ENCODE measurements around the gene ZMYND15.
"Not testable (repeated sequence)": the region's sequence is repeated elsewhere in the genome, so short reads cannot be mapped to it uniquely, and the experiment has no call there.

The ZMYND15 gene, protein sequence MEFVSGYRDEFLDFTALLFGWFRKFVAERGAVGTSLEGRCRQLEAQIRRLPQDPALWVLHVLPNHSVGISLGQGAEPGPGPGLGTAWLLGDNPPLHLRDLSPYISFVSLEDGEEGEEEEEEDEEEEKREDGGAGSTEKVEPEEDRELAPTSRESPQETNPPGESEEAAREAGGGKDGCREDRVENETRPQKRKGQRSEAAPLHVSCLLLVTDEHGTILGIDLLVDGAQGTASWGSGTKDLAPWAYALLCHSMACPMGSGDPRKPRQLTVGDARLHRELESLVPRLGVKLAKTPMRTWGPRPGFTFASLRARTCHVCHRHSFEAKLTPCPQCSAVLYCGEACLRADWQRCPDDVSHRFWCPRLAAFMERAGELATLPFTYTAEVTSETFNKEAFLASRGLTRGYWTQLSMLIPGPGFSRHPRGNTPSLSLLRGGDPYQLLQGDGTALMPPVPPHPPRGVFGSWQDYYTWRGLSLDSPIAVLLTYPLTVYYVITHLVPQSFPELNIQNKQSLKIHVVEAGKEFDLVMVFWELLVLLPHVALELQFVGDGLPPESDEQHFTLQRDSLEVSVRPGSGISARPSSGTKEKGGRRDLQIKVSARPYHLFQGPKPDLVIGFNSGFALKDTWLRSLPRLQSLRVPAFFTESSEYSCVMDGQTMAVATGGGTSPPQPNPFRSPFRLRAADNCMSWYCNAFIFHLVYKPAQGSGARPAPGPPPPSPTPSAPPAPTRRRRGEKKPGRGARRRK

DNA sequence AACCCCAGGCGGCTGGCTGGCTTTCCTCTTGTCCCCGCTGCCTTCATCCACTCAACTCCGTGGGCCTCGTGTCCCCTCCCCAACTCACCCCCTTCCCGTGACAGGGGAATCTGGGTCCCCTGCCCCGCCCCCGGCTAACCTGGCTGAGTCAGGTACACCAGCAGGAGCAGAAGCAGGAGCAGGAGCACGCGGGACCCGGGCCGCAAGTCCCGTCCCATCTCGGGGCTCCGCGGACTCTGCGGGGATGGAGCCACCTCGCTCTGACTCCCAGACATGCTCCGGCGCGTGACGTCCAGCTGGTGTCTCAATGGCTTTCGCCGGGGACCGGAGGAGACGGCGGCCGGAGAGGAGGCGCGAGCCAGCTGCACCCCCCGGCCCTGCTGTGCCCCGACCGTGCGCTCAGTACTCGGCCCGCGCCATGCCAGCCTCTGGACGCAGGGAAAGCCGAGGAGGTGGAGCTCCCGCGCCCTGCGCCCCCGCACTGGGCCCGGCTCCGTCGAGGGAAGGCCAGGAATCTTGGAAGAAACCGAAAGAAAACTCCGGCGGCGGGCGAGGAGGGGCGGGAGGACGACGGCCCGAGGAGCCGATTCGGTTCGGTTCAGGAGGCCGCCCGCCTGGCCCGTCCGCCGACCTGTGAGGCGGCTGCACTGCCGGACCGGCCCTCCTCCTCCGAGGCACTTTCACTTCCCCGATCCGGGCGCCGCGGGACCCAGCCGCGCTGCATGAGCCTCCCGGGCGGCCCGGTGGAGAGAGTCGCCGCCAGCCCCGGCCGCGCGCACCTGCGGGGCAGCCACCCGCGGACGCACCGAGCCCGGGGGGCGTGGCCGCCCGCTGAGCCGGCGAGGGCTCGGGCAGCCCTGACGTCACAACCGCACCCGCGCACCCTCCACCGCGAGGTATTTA lies at the start of gene ZMYND15, which contains the start of gene CXCL16:
TSS of gene ZMYND15 (plus strand) at position 712 of the 903 bp plus-strand sequence. CDS start 716 bp downstream, outside the sequence.
TSS of gene CXCL16 (minus strand) at position 807 of the 903 bp plus-strand sequence. CDS start at position 218, 589 bp downstream.
- peak; percentile 31 for DNase-seq

DNA sequence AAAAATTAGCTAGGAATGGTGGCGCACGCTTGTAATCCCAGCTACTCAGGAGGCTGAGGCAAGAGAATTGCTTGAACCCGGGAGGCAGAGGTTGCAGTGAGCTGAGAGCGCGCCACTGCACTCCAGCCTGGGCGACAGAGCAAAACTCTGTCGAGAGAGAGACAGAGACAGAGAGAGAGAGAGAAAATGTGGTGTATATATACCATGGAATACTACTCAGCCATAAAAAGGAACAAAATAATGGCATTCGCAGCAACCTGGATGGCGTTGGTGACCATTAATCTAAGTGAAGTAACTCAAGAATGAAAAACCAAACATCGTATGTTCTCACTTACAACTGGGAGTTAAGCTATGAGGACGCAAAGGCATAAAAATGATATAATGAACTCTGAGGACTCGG lies 49.8 kb upstream of the ZMYND15 start:
- not testable (repeated sequence) for DNase-seq

DNA sequence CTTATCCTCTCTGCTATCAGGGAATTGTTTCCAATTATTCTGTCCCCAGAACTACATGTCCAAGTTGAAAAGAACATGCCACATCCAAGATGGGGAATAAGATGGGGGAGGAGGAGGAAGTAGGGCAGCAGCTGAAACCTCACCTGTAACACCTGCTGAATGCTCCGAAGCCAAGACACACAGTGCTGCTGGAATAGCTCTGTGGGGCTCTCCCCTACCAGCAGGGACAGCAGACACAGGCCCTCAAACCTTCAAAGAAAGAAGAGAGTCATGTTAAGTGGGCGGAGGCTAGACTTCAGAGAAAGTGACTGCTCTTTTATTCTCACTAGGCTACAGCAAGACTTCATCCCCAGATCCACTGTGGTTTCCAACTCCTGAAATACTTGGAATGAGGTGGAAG lies 48.9 kb upstream of the ZMYND15 start:
- DNase-seq, result no peak

DNA sequence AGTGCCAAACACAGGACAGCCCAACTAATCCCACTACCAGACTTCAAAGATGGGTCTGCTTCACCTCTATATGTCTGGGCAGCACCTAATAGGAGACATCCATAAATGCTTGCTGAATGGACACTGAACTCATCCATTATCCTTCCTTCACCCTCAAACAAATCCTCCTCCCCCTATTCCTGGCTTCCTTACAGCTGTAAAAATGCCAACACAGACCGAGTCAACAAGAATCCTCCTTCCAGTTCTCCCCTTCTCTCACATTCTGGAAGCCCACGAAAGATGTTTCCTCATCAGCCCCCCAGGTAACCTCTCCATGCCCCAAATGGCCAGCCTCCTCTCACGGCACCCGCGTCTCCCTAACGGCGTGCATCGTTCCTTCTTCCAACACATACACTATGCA lies 47.9 kb upstream of the ZMYND15 start:
- no peak for DNase-seq

DNA sequence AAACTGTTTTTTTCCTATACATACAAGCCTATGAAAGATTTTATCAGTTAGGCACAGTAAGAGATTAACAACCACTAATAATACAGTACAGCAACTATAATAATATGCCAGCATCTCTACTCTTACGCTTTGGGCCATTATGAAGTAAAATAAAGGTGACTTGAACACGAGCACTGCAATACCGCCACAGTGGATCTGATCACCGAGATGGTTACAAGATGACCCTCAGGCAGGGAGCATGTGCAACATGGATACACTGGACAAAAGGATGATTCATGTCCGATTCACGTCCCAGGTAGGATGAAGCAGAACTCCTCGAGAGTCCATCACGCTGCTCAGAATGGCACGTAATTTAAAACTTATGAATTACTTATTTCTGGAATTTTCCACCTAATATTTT lies 46.2 kb upstream of the ZMYND15 start:
- DNase-seq, result no peak

DNA sequence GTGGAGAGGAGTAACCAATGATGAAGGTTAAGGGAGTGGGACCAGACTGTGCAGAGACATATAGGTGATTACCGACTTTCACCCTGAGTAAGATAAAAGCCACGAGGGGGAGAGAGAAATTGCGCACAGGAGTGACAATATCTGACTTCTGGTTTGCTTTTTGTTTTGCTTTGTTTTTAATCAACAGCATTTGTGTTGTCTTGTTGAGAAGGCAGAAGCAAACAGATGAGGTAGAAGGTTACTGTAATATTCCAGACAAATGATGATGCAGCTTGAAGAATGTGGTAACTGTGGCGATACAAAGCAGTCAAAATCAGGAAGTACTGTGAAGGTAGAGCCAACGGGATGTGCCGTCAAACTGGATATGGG lies 43.2 kb upstream of the ZMYND15 start:
- DNase-seq, result no peak

DNA sequence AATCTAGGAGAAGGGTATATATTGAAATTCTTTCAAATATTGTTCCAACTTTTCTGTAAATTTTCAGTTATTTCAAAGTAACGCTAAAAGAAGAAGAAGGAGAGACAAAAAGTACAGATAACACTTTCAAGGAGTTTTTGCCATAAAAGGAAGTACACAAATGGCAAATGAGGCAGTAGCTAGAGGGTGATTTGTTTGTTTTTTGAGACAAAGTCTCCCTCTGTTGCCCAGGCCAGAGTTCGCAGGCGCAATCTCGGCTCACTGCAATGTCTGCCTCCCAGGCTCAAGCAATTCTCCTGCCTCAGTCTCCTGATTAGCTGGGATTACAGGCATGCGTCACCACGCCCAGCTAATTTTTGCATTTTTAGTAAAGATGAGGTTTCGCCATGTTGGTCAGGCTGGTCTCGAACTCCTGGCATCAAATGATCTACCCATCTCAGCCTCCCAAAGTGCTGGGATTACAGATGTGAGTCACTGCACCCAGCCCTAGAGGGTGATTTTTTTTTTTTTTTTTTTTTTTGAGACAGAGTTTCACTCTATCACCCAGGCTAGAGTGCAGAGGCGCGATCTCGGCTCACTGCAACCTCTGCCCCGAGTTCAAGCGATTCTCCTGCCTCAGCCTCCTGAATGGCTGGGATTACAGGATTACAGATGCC lies 40.1 kb upstream of the ZMYND15 start:
- DNase-seq, result not testable (repeated sequence)

DNA sequence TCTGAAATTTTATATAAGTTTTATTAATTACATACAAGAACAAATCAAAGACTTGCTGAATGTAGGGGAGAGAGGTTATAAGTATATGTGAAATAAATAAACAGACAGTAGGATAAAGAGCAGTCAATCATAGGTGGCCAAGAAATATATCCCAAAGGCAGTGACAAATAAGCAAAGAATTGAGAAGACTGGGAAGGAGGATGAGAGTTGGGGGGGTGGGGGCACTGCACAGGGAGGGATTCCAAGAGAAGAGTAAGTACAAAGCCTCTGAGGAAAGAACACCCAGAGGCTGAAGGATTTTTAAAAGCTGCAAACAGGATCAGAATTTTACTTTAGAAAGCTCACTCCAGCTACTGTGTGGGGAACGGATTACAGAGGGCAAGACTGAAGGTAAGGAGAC lies 38.5 kb upstream of the ZMYND15 start:
- DNase-seq, result no peak

DNA sequence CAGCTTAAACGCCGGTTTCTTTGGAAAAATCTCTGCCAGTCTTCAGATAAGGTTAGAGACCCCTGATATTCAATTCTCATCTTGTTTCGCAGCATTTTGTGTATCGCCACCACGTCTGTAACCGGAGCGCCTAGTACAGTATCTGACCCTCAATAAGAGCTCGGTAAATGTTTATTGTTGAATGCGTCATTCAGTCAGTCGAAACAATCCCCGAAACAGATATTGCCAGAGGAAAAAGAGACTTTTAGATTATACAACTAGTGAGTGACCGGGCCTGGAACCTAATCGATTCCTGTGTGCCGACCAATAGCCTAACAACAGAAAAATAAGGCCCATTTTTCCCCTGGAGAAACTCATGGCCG lies 36.3 kb upstream of the ZMYND15 start:
- DNase-seq, result no peak

DNA sequence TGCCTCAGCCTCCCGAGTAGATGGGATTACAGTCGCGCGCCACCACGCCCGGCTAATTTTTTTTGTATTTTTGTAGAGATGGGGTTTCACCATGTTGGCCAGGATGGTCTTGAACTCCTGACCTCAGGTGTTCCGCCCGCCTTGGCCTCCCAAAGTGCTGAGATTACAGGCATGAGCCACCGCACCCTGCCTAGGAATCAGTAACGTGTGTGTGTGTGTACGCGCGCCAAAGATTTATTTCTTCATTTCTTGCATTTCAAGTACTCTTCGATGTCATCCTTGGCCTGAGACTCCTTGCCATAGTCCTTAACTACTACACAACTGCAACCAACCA lies 35.1 kb upstream of the ZMYND15 start:
- DNase-seq, result not testable (repeated sequence)

DNA sequence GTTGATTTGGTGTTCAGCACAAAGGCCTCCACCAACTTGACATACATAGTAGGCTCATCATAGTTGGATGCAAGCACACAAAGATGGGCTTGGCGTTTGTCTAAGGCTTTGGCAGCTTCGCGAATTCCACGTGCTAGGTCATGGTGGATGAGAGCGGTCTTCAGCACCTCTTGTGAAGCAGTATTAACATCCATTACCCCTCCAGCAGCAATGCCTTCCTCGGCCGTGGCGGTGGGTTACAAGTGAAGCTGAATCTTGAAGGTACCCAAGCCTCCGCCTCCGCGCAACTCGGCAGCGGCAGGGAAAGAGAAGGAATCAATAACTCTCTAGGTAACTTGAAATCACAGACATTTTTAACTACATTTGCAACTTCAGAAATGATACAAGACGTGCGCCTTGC lies 34.6 kb upstream of the ZMYND15 start:
- no peak for DNase-seq

DNA sequence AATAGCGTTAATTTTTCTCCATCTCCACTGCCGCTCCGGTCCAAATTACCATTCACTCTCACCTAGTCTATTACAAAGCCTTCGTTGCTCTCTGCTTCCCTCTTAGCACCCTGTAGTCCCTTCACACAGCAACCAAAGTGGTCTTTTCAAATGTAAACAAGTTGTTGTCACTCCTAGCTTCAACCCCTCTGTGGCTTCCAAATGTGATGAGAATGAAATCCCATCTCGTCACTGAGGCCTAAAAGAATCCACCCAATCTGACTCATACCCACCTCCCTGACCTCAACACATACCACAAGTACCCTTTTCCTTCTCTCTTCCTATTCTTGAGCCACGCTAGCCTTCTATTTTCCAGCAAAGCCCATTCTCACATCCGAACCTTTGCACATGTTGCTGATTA lies 33.5 kb upstream of the ZMYND15 start:
- no peak for DNase-seq

DNA sequence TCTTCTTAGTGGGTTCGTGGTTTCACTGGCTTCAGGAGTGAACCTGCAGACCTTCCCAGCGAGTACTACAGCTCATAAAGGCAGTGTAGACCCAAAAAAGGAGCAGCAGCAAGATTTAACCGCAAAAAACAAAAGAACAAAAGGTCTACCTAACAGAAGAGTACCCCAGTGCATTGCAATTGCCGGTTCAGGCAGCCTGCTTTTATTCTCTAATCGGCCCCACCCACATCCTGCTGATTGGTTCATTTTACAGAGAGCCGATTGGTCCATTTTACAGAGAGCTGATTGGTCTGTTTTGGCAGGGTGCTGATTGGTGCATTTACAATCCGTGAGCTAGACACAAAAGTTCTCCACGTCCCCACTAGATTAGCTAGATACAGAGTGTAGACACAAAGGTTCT lies 31.2 kb upstream of the ZMYND15 start:
- peak; percentile 42 for DNase-seq

DNA sequence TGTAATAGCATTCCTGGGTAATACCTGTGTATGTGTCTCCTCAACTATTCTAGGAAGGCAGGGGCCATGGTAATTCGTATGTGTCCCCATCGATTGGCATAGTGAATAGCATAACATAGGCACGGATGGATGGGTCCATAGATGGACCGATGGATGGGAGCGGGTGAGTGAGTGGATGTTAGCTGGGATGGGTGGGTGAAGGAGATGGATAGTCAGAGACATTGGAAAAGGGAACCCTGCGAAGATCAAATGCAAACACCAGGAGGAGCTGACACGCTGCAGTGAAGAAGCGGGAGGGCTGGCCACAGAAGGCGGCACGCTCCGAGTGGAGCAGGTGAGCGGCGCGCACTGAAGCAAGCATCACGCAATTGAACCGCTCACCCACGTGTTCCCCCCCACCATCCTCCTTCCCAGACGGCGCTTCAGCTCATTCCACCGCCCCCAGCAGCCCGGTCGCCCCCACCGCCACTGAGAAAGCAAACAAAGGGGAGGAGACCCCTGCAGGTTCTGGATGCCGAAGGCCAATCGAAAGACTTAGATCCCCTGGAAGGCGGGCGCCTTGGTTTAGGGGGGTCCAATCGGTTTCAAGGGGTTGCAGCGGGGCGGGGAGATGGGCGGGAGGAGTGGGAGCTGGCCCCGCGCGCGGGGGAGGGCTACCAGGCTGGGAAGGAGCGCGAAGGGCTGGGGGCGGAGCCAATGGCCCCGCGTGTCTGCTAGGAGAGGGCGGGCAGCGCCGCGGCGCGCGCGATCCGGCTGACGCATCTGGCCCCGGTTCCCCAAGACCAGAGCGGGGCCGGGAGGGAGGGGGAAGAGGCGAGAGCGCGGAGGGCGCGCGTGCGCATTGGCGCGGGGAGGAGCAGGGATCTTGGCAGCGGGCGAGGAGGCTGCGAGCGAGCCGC lies 29.6 kb upstream of the ZMYND15 start, which contains the start of gene ARRB2:
TSS of gene ARRB2 (plus strand) at position 839 of the 899 bp plus-strand sequence. CDS start 90 bp downstream, outside the sequence.
- peak; percentile 99 for DNase-seq

DNA sequence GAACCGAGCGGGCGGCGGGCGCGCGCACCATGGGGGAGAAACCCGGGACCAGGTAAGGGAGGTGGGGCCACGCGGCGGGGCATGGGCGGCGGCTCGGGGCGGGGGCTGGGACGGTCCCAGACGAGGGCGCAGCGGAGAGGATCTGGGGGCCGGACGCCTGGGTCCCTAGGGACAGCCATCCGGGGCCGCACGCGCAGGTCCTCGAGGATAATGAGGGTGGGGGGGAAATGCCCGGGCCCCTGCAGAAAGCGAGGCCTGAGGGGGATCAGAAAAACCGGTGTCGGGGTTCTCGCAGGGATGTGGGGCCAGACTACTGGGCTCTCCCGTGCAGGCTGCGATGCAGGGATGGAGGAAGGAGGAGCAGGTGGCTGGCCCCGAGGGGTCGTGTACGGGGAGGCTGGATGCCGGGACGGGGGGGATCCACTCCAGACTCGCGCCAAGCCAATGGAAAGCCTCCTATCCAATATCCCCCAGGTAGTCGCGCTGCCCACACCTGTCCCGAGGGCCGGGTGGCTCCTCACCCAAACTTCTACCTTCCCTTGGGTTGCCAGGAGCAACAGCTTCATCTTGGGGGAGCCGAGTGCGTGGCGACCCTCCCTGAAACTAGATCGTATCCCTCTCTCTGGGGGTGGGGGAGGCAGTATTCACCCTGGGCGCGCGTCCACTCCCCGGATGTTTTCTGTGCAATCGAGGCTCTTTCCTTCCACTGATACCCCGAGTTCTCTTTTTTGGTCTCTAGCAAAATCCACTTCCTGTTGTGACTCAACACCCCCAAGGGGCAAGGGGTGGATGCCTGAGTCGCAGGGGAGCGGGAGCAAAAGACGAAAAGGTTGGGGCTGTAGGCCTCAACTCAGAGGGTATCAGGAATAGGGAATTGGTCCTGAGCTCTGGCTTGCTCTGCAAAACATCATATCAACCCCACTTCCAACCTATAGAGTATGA lies 28.7 kb upstream of the ZMYND15 start:
- DNase-seq, result no peak

DNA sequence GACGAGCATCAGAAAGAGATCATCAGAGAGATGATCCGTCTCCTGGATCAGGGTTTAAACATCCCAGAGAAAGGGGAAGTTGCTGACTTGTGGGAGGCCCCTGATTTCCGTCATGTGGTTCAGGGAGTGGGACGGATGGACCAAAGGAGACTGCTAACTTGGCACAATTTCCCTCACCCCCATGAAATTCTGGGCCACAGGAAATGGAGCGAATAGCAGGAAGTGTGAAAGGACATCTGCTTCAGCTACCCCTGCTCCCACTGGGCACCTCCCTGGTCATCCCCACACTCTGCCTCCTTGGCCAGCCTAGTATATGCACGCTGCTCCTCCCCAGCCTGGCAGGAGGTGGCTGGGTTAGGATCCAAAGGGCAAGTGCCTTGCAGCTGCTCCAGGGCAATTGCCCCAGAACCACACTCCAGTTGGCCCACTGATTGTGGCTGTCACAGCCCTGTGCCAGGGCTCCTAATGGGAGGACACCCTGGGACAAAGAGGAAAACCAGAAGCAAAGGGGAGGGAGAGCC lies 27.9 kb upstream of the ZMYND15 start:
- no peak for DNase-seq

DNA sequence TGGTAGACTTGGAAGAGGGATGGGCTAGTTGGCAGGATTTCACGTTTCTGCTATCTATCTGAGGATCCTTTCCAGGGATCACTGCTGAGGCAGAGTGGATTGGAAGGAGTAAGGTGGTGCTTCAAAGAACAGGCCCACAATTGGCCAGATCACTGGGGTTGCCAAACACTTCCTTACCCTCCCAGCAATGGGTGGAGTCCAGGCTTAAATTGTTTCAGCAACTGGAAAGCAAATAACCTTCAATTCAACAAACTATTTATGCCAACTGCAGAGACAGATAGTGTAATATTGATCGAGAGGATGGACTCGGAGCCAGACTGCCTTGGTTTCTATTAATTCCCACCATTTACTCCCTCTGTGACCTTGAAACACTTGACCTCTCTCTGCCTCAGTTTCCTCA lies 27.1 kb upstream of the ZMYND15 start:
- DNase-seq, result no peak

DNA sequence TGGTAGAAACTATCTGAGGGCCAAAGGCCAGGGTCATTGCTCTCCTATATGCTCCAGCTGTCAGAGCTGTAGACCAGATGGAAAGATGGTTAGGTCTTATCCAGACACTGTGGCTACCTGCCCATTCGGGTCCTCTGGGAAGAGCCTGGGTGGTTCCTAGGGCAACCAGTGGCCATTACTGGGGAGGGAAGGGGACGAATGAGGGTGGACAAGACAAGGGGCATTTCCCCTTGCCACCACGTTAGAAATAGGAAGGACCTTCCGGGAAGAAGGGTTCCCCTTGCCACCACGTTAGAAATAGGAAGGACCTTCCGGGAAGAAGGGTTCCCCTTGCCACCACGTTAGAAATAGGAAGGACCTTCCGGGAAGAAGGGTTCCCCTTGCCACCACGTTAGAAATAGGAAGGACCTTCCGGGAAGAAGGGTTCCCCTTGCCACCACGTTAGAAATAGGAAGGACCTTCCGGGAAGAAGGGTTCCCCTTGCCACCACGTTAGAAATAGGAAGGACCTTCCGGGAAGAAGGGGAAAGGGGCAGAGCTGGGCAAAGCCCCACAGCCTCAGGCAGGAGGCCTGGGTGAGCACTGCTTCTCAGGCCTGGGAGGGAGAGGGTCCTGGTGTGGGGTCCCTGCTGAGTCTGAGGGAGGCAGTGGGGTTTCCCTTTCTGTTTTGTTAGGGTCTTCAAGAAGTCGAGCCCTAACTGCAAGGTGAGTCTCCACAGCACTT lies 25.1 kb upstream of the ZMYND15 start:
- not testable (repeated sequence) for DNase-seq

DNA sequence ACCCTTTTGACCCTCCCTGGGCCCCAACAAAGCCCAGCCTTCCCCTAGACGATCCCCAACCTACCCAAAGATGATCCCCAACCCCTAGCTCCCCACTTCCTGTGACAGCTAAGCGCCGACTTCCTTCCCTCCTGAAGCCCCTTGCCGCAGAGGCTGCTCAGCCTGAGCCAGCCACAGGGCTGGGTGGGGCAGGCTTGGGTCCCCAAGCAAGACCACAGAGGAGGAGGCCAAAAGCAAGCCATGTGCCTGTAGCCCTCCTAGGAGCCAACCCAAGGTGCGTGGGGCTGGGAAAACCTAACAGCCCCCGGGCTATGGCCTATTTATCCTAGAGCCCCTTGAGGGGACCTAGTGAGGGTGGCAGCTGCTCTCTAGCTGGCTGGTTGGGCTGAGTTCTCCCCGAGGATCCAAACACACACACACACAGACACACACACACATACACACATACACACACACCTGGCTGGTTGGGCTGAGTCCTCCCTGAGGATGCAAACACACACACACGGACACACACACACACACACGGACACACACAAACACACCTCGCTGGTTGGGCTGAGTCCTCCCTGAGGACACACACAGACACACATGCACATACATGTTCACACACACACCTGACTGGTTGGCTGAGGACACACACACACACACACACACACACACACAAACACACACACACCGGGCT lies 24.4 kb upstream of the ZMYND15 start:
- no peak for DNase-seq
